Fibroblast of mammary gland (primary cell): ENCODE data around the gene PEX14.
"Not testable (repeated sequence)": the region's sequence is repeated elsewhere in the genome, so short reads cannot be mapped to it uniquely, and the experiment has no call there.

Experiments used
- DNase-seq: peaks from one replicate; pipeline ENCODE4 v3.0.0-alpha.2; 2010; ENCODE audit warnings: low read depth
- H3K4me3 ChIP-seq: 2 replicates; pipeline ENCODE4 v1.5.1; 2011; ENCODE audit warnings: low read depth, mild to moderate bottlenecking, low read length, moderate library complexity; ENCODE audit not compliant: control insufficient read depth
- CTCF ChIP-seq: conservative IDR thresholded peaks from 2 replicates; pipeline ENCODE4 v1.5.1; 2011; ENCODE audit warnings: low read depth, low read length, inconsistent platforms; ENCODE audit not compliant: control insufficient read depth, insufficient read depth

The PEX14 gene

GRCh38 chr1:10450836-10451235 is 23.9 kb upstream of the PEX14 start:
- no peak for TF ChIP-seq CTCF
- no peak for DNase-seq
- H3K4me3 ChIP-seq: no peak overlapping the region

- TF ChIP-seq CTCF: no peak
- DNase-seq: peak; percentile 55
- peak overlapping the region; percentile 18 for H3K4me3 ChIP-seq
These were observed 23.5 kb upstream of the PEX14 start for GRCh38 chr1:10451287-10451686.

- TF ChIP-seq CTCF: no peak
These were observed 18.7 kb upstream of the PEX14 start for GRCh38 chr1:10456048-10456447.

GRCh38 chr1:10456661-10457060 is 18.1 kb upstream of the PEX14 start:
- no peak for DNase-seq
- TF ChIP-seq CTCF: no peak
- H3K4me3 ChIP-seq: no peak overlapping the region

More at GRCh38 chr1:10456048-10456447, 18.7 kb upstream of the PEX14 start:
- H3K4me3 ChIP-seq: no peak overlapping the region
- DNase-seq: no peak

- DNase-seq, H3K4me3 ChIP-seq: not testable (repeated sequence)
These were observed 17.3 kb upstream of the PEX14 start for GRCh38 chr1:10457462-10457861.

- H3K4me3 ChIP-seq: no peak overlapping the region
- DNase-seq: no peak
- no peak for TF ChIP-seq CTCF
These were observed 16.9 kb upstream of the PEX14 start for GRCh38 chr1:10457875-10458274.

GRCh38 chr1:10459184-10459583 is 15.6 kb upstream of the PEX14 start:
- no peak for TF ChIP-seq CTCF
- DNase-seq: peak; percentile 79
- no peak overlapping the region for H3K4me3 ChIP-seq
